ENCODE measurements around the gene USP9X.
"Not testable (repeated sequence)": the region's sequence is repeated elsewhere in the genome, so short reads cannot be mapped to it uniquely, and the experiment has no call there.

USP9X gene

GRCh38 chrX:41084893-41085511, at the start of gene USP9X:
Gene USP9X (plus strand): TSS chrX:41085445. CDS start chrX:41123629, 38,184 bp downstream.
- DNase-seq: peak; percentile 92

GRCh38 chrX:41035582-41035981, 49.7 kb upstream of the USP9X start:
- no peak for DNase-seq

GRCh38 chrX:41036668-41037326, 48.4 kb upstream of the USP9X start:
- DNase-seq: no peak

GRCh38 chrX:41043196-41043595, 42.0 kb upstream of the USP9X start:
- DNase-seq: no peak

- no peak for DNase-seq
Observed at GRCh38 chrX:41043674-41044345, 41.4 kb upstream of the USP9X start.

- DNase-seq: no peak
Observed at GRCh38 chrX:41045960-41046567, 39.2 kb upstream of the USP9X start.

- no peak for DNase-seq
Observed at GRCh38 chrX:41047878-41048534, 37.2 kb upstream of the USP9X start.

- no peak for DNase-seq
Observed at GRCh38 chrX:41050359-41050758, 34.9 kb upstream of the USP9X start.

GRCh38 chrX:41051288-41051687, 34.0 kb upstream of the USP9X start:
- DNase-seq: no peak

GRCh38 chrX:41055740-41056139, 29.5 kb upstream of the USP9X start:
- DNase-seq: no peak

GRCh38 chrX:41063276-41063675, 22.0 kb upstream of the USP9X start:
- DNase-seq: not testable (repeated sequence)

- DNase-seq: no peak
Observed at GRCh38 chrX:41064018-41064417, 21.2 kb upstream of the USP9X start.

- DNase-seq: no peak
Observed at GRCh38 chrX:41066391-41066790, 18.9 kb upstream of the USP9X start.

- no peak for DNase-seq
Observed at GRCh38 chrX:41066969-41067368, 18.3 kb upstream of the USP9X start.

GRCh38 chrX:41067721-41068120, 17.5 kb upstream of the USP9X start:
- no peak for DNase-seq

- DNase-seq: no peak
Observed at GRCh38 chrX:41076742-41077141, 8.5 kb upstream of the USP9X start.

GRCh38 chrX:41081821-41082220, 3.4 kb upstream of the USP9X start:
- no peak for DNase-seq

- no peak for DNase-seq
Observed at GRCh38 chrX:41082783-41083182, 2.5 kb upstream of the USP9X start.

- DNase-seq: peak; percentile 96
Observed at GRCh38 chrX:41084044-41084892, 977 bp upstream of the USP9X start.

GRCh38 chrX:41085512-41085877, 250 bp downstream of the USP9X start:
- peak; percentile 63 for DNase-seq

GRCh38 chrX:41085878-41086626, 807 bp downstream of the USP9X start:
- DNase-seq: peak; percentile 58

- no peak for DNase-seq
Observed at GRCh38 chrX:41086627-41086932, 1.3 kb downstream of the USP9X start.

Data from CD4-positive, alpha-beta T cell treated with Interleukin-17A for 1 hour (primary cell).